Right forelimb (tissue), 1 donor: Measurements from ENCODE around the gene SEC24D.

Experiments
- DNase-seq: peaks from one replicate; pipeline ENCODE4 v3.0.0-alpha.2; 2018

Gene SEC24D

GRCh38 chr4:118749347-118749988, 86.5 kb downstream of the SEC24D start:
- DNase-seq, result no peak

DNA sequence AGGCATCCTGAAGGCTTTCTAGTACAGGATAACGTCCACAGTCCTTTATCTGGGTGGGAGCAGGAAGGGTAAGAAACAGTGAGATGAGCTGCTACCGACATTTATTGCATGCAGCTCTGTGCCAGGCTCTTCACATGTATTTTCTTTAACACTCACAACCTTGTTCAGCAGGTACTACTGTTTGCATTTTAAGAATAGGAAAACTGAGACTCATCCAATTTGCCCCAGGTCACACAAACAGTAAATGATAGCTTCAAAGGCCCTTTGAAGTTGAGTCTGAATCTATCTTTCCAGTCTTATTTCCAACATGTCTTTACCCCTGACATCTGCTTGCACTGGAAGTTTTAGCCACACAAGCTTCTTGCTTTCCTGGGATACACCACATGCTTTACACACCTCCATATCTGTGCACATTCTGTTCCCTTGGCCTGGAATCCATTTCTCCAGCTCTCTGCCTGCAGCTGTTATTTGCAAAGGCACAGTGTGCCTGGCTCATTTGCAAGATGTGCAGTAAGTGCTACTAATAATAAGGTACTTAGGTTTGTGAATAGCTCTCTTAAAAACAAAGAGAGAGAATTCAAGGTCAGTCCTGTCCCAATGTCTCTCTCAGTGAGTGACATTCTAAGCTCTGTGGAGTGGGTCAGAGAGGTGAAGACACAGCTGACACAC, 89.5 kb downstream of the SEC24D start:
- DNase-seq, result no peak

DNA sequence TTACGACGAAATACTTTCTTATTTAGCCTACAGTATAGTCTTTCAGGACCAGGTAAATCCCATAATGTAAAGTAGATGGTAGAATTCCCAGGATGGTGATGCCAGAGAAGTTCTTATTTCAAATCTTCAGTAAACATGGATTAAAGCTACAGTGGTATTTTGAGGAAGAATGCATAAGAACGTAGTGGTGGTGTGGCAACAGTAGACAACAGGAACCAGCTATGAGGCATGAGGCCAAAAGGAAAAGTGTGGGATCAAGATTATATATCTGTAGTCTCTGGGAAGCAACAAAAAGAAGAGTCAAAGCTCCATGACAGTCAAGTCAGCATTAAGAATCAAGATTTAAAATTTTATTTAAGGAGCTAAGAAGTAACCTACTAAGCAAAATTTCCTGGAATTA, 90.6 kb downstream of the SEC24D start:
- no peak for DNase-seq

DNA sequence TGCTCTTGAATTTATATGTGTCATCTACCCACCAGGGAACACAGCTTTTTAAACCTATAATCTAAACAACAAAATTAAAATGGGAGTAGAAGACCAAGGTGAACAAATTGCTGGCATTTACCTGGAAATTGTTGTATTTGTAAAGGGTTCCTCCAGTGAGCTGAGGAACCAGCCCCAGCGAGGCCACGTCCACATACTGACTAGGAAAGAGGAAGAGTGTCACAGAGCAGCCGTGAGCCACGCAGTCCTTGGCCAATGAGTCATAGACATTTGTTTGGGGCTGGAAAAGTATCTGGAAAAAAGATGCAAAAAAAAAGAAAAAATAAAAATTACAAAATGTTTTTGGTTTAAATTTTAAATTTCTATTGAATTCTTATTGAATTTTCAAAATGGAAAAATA, 92.1 kb downstream of the SEC24D start:
- DNase-seq, result no peak

- DNase-seq, result no peak
Measured at GRCh38 chr4:118742050-118742449, 93.9 kb downstream of the SEC24D start.

- no peak for DNase-seq
Measured at GRCh38 chr4:118741301-118741855, 94.5 kb downstream of the SEC24D start.

- DNase-seq, result no peak
Measured at GRCh38 chr4:118740869-118741268, 95.1 kb downstream of the SEC24D start.

DNA sequence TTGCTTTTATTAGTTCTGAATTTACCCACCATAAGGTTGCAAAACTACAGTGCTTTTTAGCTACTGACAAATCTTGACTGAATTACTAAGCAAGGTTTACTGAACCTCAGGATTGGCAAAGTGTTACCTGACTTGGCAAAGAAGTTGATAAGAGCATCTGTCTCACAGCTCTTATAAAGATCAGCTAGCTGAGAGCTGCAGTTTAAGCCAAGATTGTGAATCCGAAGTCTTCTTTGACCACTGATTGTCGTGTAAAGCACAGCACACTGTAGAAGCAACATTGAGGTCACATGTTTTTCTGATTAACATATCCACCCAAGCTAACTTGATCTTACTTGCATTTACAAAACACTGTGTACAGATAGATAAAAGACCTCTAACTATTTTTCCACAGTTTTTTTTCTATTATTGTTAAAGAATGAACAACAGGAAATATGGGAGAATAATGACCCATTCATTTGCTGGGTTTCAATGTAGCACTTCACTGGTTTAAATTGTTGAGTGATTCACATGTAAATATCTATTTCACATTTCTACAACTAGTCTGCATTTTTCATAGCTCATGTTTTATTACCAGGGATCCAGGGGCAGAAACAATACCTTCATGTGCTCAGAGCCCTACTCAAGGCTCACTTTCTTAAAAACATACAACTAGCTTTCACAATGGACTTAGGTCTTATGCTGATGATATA, 96.8 kb downstream of the SEC24D start:
- DNase-seq, result no peak

- DNase-seq, result no peak
Measured at GRCh38 chr4:118738090-118738489, 97.8 kb downstream of the SEC24D start.

DNA sequence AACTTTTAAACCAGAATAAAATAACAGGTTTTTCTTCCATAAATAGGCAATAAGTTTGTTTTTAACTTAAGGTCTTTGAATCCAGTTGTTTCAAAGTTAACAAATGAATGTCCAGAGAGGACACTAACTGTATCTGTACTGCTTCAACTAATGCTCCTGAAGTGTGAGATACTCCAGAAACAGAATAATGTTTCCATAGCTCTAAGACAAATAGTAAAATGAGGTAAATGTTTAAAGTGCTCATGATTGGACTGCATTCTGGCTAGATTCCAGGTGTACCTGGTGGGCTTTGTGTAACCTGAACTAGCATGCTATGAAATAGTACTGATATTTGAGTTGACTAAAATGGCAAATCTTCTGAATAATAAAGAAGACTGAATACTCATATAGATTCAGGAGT, 99.0 kb downstream of the SEC24D start:
- no peak for DNase-seq

GRCh38 chr4:118734491-118735205, 101.3 kb downstream of the SEC24D start:
- DNase-seq, result no peak

DNA sequence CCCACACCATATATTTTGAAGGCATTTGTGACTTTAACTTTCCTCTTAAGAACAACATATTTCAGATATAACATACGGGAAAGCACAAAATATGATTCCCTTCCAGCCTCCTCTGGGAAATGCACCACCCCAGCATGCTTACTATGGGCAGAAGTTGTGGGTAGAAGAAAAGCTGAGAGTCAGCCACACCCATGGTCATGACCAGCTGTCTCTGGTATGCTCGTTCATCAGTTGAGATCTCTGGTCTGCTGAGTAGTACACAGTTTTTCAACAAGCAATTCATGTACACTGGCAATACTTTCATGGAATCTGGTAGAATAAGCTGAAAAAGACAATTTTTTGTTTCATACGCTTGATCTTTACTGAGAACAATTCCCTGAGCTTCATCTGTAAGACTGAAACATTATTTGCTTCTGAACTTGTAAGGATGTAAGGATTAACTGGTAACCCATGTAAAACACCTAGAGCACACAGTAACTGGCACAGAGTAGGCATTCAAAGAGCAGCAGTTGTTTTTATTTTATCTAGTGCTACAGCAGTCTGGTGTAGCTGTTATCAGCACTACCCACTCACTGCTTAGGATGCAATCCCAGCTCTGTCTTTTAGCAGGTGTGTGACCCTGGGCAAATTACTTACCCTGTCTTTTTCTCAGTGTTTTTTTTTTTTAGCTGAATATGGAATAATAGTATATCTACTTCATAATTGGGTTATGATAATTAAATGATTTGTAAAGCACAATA, 103.2 kb downstream of the SEC24D start:
- DNase-seq, result no peak

GRCh38 chr4:118730683-118731082, 105.2 kb downstream of the SEC24D start:
- DNase-seq, result no peak

DNA sequence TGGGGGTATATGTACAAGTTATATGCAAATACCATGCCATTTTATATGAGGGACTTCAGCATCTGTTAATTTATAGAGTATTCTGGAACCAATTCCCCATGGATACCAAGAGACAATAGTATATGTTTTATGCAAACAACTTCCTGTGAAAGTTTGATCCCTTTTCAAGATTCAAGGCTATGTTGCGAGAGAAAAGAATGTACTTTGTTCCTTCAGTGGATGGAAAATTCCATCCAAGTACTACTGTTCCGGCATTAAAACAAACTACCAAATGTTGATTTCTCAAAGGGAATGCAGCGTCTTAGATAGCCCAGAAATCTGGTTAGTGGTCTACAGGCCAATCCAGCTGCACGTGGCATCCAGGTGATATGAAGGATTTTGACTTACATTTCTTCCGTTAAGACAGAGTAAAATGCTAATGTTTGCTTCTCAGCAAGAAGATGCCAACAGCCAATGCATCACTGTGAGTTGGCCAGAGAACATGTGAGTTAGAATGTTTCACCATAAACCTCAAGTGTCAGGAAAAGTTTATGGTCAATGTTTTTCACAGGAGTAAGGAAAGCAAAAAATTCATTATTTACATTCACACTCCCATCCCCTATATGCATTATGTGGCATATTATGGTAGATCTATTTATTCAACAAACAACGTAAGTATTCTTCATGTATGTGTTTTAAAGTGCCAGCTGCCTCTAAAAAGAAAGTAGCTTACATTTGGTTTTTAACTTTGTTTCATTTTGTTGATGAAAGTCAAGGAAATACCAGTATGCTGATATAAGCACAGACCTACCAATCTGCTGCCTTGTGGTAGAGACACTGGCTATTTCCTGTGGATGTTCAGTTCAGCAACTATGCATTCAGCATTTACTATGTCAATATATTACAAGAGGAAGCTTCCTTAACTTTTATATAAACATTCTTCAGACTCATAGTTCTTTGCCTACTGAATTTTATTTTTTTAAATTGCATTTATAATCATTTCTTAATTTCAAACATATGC, 106.3 kb downstream of the SEC24D start:
- no peak for DNase-seq

- no peak for DNase-seq
Measured at GRCh38 chr4:118727360-118727759, 108.6 kb downstream of the SEC24D start.

DNA sequence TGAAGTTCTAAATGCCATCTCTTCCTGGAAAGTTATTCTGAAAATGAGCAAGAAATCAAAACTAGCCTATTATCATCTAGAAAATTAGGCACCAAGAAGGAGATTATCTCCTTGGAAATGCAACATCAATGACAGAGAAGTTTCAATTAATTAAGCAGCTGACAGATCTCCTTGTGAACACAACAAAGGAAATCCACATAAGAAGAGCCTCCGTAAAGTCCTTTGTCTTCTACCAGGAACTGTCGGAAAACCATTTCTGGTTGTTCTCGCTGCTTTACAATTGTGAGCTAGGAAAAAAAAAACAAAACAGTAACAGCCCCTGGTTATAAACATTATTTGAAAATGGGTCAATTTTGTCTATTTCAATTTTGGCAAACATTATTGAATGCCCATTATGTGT, 112.6 kb downstream of the SEC24D start:
- DNase-seq, result no peak

- DNase-seq, result no peak
Measured at GRCh38 chr4:118721752-118722151, 114.2 kb downstream of the SEC24D start.

DNA sequence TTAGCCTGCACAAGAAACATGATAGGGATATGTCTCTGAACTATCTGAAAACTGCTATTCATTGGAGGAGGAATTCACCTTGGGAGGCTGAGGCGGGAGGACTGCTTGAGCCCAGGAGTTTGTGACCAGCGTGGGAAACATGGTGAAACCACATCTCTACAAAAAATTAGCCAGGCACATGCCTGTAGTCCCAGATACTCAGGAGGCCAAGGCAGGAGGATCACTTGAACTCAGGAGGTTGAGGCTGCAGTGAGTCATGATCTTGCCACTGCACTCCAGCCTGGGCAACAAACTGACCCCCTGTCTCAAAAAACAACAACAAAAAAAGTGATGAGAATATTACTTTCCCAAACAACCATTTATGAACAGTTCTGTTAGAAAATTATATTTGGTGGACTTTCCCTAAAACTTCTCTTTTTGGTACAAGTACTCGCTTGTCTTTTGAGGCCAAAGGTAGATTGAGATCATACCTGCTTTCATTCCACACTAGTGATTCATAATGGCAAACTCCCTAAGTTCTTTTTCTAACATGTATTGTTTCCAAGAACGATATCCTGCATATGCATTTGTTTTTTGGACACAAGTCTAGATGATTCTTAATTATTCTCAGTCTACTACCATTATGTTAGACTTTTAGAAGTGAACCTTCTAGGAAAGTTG, 117.3 kb downstream of the SEC24D start:
- DNase-seq, result no peak

- DNase-seq, result no peak
Measured at GRCh38 chr4:118716304-118716703, 119.6 kb downstream of the SEC24D start.

- no peak for DNase-seq
Measured at GRCh38 chr4:118714682-118715081, 121.2 kb downstream of the SEC24D start.

DNA sequence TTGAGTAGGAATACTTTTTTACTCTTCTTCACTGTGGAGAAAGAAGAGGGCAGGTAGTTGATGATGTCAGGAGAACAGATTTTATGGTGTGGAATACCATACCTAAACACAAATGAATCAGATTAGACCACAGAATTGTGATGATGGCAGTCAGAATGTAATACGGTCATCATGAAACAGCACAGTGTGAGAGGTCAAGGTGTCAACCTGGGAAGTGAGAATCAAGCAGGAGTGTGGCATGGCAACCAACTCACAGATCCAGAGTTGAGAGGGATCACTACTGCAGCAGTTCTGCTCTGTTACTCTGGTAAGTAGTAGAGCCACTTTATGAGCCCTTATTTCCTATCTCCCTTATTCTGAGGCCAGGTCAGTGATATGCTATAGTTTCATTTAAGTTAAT, 123.1 kb downstream of the SEC24D start:
- no peak for DNase-seq
